GM12875 (cell line): ENCODE measurements around the gene MIS12.
A peak's percentile ranks its signal among the peaks of the same experiment; 100 is the strongest.

Experiments
- H3K4me3 ChIP-seq: one replicate; pipeline ENCODE4 v1.5.1; 2011; ENCODE audit warnings: low read depth, low read length, control low read depth
- TF ChIP-seq, protein P1 (sequence below): IDR thresholded peaks from 2 replicates; pipeline ENCODE4 v1.5.1; 2011; ENCODE audit warnings: low read depth, mild to moderate bottlenecking, control low read depth, inconsistent platforms, low read length, moderate library complexity, borderline replicate concordance; ENCODE audit not compliant: insufficient read depth

MIS12 gene

GRCh38 chr17:5446786-5447185 is 39.6 kb upstream of the MIS12 start:
- no peak overlapping the region for H3K4me3 ChIP-seq
- TF ChIP-seq, protein P1, sequence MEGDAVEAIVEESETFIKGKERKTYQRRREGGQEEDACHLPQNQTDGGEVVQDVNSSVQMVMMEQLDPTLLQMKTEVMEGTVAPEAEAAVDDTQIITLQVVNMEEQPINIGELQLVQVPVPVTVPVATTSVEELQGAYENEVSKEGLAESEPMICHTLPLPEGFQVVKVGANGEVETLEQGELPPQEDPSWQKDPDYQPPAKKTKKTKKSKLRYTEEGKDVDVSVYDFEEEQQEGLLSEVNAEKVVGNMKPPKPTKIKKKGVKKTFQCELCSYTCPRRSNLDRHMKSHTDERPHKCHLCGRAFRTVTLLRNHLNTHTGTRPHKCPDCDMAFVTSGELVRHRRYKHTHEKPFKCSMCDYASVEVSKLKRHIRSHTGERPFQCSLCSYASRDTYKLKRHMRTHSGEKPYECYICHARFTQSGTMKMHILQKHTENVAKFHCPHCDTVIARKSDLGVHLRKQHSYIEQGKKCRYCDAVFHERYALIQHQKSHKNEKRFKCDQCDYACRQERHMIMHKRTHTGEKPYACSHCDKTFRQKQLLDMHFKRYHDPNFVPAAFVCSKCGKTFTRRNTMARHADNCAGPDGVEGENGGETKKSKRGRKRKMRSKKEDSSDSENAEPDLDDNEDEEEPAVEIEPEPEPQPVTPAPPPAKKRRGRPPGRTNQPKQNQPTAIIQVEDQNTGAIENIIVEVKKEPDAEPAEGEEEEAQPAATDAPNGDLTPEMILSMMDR = no peak

DNA sequence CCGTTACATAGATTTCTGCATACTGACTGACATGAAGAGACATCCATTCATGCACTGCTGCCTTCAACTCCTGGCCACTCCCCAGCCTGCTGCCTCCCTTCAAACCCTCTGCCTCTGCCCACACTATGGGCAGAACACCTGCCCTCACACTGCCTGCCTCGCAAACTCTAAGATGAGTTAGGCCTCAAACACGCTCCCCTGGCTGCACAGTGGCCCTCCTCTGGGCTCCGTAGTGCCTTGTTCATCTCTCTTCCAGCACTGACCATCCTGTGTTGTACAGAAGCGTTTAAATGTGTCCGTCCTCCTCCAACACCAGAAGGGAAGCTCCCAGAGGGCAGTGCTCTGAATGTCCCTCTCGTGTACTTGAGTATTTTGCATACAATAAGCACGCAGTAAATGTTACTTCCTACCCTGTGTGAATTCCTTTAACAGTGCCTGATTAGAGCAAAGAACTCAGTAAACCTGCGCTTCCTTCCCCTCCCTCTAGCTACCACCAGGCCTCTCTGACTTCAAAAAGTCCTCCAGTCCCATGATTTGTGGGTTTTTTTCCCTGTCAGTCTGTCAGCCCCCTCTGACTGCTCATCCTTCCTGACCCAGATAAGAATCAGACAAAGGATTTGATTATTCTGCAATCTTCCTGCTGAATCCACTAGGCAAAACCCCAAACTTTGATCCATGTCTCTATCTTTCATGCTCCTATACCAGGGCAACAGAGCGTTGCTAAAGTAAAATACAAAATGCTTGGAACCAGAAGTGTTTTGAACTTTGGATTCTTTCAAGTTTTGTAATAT is 21.5 kb upstream of the MIS12 start:
- TF ChIP-seq, protein P1 = no peak
- no peak overlapping the region for H3K4me3 ChIP-seq

DNA sequence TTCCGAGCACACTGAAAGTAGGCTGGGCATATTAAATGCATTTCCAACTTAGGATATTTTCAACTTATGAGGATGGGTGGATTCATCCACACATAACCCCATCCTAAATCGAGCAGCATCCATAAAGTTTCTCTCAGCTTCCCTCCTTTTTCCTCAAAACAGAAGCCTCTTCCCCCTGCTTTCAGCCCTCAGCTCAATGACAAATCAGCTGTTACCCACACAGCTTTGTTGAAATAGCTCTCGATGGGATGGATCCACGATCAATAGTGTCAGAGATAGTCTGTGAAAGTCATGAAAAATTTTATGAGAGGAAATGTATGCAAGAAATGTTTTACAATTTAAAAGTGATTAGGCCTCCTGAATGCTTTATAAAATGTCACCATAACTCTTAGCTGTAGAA is 20.1 kb upstream of the MIS12 start:
- TF ChIP-seq, protein P1 = no peak
- no peak overlapping the region for H3K4me3 ChIP-seq

DNA sequence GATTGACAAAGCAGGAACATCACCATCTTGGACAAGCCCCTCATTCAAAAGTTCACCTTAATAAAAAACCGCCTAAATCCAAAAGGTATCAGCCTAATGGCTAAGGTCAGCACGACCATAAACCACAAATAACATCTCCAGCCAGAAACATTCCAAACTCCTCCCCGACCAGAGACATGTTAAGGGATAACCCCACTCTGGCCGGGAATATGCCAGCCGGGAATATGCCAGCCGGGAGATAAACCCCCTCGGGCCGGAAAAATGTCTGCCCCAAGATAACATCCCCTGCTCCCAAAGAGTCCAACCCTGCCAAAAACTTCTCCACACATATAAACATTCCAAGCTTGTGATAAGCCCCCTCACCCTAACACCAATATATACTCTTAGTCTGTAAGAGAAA is 18.9 kb upstream of the MIS12 start:
- peak overlapping the region; percentile 94 for H3K4me3 ChIP-seq
- TF ChIP-seq, protein P1 = no peak

- H3K4me3 ChIP-seq = peak overlapping the region; percentile 94
- TF ChIP-seq, protein P1 = no peak
Measured at GRCh38 chr17:5468075-5468473, 18.3 kb upstream of the MIS12 start.

- TF ChIP-seq, protein P1 = no peak
- no peak overlapping the region for H3K4me3 ChIP-seq
Measured at GRCh38 chr17:5472511-5472910, 13.9 kb upstream of the MIS12 start.

GRCh38 chr17:5473906-5474305 is 12.5 kb upstream of the MIS12 start:
- TF ChIP-seq, protein P1 = no peak
- no peak overlapping the region for H3K4me3 ChIP-seq
